COLO829 (cell line): Measurements from ENCODE around the gene CNRIP1.

Source experiments
- DNase-seq: peaks from one replicate; pipeline ENCODE4 v3.0.0; 2012; ENCODE audit warnings: low spot score

The CNRIP1 gene

DNA sequence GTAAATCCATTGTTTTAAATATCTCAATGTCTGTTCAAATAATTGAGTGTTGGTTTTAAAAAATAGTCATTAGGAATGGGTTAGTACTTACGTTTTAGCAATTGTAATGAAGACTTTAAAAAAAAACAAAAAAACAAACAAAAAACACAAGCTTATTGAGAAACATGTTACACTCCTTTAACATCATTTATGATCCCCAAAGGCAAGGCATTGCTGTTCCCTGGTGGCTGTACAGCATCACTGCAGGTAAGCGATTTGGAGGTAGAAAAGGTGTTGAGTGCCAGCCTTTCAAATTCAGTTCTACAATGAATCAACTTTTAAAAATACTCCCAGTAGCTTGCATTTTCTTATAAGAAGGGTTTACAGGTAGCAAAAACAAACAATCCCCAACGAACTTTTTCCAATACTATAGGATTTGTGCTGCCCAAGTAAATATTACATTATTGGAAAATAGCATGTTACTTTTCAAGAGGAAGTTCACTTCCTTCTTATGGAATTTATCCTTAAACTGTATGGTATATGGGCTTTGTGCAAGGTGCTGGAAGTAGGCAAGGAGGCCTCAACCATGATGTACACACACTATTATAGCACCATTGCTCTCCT is 27.5 kb downstream of the CNRIP1 start:
- DNase-seq = no peak

- DNase-seq = no peak
Observed at GRCh38 chr2:68291314-68291713, 28.4 kb downstream of the CNRIP1 start.

GRCh38 chr2:68290901-68291300 is 28.8 kb downstream of the CNRIP1 start:
- DNase-seq = no peak

- DNase-seq = no peak
Observed at GRCh38 chr2:68287580-68288441, 31.9 kb downstream of the CNRIP1 start.

GRCh38 chr2:68284896-68285295 is 34.9 kb downstream of the CNRIP1 start:
- DNase-seq = peak; percentile 14

DNA sequence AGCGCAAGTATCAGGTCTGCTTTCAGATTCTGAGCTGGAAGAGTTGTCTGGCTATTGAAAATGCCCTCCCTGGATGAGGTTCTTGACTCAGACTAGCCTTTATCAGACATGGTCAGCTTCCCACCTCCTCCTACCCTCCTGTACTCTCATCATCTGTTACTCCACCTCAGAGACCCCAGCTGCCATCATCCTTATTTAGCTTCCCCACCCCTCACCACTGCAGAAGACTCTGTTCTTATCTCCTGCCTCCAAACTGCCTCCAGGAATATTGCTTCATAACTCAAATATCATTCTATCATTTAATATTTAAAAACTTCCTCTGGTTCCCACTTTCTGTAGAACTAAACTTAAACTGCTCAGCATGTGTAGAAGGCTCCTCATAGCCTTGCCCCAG is 36.3 kb downstream of the CNRIP1 start:
- no peak for DNase-seq

DNA sequence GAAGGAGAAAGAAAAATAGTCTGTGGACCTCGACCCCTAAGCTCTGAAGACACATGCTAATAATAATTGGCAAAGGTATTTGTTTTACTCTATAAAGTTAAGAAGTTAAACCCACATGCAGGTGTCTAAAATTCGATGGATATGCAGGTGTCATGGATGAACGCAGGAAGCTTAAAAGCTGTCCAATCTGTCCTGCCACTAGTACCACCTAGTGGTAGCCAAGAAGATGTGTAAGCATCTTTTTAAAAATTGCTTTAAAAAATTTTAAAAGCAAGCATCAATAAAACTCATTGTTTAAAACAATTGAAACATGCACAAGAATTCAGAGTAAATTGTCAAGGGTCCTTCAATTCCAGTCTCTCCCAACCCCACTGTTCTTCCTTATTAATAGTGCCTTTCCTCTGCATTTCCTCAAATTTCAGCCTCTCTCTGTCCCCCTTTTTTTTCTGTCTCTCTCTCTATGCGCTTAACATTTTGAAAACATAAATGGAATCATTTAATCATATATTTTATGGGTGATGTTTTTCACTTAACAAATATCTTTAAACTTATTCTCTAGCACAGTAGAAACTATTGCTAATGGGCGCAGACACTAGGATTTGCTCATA is 36.8 kb downstream of the CNRIP1 start:
- peak; percentile 49 for DNase-seq

- DNase-seq = no peak
Observed at GRCh38 chr2:68280796-68281195, 39.0 kb downstream of the CNRIP1 start.

DNA sequence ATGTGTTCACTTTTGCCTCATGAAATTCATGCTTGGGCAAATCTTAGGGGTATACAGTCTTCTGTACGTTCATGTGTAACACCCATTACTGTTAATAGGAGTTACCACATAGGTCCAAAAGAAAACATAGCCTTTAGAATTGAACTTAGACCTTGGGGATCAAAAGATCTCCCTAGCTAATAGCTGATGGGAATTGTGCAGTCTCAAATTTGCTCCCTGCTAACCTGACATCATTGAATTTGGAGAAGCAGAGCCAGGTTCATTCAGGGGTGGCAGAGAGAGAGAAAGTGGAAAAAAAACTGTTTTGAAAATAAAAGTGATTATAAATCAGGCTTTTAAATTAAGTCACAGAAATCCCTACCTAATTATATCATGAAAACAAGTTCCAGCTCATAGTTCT is 39.4 kb downstream of the CNRIP1 start:
- DNase-seq = no peak

- DNase-seq = no peak
Observed at GRCh38 chr2:68279691-68280090, 40.1 kb downstream of the CNRIP1 start.

DNA sequence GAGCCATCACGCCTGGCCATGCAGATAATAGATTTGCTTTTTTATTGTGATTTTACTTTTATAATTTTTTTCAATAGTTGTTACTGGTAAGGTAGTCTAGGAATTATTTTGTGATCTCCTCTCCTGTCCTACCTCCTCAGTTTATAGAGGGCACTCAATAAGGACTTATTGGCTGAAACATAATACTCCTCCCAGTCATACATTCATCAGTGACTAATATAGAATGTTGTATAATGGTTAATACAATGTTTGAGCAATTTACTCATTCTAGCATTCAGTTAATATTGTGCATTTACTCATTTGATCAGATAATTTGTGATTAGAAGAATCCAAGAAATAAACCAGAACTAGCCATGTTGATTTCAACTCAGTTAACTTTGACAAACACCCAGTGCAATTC is 41.6 kb downstream of the CNRIP1 start:
- no peak for DNase-seq

DNA sequence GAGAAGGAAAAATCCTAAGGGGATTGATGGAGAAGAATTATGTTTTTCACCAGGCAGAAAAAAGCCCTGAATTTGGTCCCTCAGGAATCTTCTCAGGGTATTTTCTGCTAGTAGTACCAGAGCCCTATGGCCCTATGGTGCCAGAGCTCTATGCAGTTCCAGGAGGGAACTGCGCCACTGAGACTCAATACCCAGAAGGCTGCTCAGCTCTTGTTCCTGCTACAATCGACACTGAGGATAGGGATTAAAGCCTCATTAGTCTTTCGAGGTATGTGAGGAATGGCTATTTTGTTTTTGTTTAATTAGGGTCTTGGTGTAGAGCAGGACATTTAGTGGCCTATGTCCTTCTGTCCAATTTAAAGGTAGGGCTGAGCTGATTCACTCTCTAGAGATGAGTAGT is 45.7 kb downstream of the CNRIP1 start:
- no peak for DNase-seq

GRCh38 chr2:68272246-68272994 is 47.3 kb downstream of the CNRIP1 start:
- no peak for DNase-seq

- DNase-seq = no peak
Observed at GRCh38 chr2:68266655-68267054, 53.1 kb downstream of the CNRIP1 start.

DNA sequence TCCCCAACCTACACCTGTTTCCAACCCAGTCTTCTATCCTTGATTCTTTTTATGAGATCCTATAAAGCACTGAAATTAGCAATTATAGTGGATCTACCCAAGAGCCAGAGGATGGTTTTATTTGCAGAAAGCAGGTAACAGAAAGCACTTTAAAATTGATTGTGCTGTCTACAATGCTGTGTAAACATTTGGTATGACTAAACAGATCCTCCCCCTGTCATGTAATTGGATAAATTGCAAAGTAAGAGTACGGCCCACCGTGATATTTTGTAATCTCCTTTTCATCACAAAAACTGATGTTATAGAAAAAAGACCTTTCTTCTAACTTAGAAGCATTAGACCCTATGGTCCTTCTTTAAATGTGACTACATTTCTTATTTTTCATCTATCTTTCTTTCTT is 56.1 kb downstream of the CNRIP1 start:
- DNase-seq = no peak

GRCh38 chr2:68258851-68259250 is 60.9 kb downstream of the CNRIP1 start:
- DNase-seq = no peak

DNA sequence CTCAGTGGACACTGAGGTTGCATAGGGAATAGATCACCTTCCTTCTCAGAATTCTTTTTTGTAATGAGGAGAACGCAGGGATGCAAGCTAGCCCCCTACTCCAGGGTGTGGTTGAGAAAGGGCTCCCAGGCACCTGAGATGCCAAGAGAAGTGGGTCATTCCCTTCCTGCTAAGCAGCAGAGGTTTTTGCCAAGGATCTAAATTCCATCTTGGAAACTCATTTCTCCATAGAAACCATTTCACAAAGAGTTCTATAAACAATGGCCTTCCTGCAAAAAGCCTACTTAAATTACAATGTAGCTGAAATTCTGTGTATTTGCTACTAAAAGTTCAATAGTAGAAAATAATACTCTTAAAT is 63.7 kb downstream of the CNRIP1 start:
- DNase-seq = no peak

GRCh38 chr2:68253219-68254068 is 66.3 kb downstream of the CNRIP1 start:
- no peak for DNase-seq

GRCh38 chr2:68252400-68253218 is 67.1 kb downstream of the CNRIP1 start, which contains the start of gene PPP3R1:
TSS of gene PPP3R1 (minus strand) at chr2:68252532. CDS start at chr2:68252127, 405 bp downstream.
- peak; percentile 70 for DNase-seq

GRCh38 chr2:68251855-68252399 is 67.8 kb downstream of the CNRIP1 start:
- no peak for DNase-seq
